Measurements from ENCODE around the gene TUBAL3.

Gene TUBAL3

DNA sequence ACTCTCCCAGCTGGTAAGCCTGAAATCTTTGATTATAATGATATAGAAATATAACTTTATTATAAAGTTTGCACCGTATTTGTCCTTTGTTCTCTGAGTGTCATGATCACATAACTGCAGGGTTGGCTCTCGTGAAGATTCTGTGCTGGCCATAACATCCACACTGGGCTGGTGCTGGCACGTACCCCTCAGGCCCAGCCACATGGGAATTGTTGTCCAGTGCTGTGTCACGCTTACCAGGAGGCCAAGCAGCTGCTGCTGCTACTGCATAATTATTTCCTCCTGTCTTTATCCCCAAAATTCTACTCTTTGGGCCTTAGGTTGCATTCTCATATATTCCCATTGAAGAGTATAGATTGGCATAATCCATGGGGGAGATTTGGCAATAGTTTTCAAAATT, 60.6 kb downstream of the TUBAL3 start:
- no peak for DNase-seq

DNA sequence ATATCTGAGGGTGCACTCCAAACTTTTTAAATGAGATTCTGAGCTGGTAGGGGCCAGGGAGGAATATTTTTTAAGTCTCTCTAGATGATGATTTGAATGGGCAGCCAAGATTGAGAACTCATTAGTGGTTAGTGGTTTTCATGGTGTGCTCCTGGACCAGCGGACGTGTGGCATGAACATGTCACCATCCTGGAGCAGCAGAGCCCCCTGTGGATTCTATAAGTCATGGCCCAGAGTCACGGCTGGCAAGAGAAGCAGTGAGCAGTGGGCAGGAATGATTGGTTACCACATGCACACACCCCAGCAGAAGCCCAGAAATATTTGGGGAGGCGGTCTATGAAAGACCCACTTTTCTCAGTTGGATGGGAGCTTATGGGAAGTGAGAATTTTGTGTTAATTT, 61.1 kb downstream of the TUBAL3 start:
- DNase-seq = no peak

All from anterior cingulate cortex (tissue), 58 donors.